NCI-H1436 (cell line): ENCODE results near the gene SMAD9.

ENCODE experiments used
- DNase-seq: peaks from one replicate; lab custom pipeline; 2025; lab: John Stamatoyannopoulos, UW

Gene SMAD9

DNA sequence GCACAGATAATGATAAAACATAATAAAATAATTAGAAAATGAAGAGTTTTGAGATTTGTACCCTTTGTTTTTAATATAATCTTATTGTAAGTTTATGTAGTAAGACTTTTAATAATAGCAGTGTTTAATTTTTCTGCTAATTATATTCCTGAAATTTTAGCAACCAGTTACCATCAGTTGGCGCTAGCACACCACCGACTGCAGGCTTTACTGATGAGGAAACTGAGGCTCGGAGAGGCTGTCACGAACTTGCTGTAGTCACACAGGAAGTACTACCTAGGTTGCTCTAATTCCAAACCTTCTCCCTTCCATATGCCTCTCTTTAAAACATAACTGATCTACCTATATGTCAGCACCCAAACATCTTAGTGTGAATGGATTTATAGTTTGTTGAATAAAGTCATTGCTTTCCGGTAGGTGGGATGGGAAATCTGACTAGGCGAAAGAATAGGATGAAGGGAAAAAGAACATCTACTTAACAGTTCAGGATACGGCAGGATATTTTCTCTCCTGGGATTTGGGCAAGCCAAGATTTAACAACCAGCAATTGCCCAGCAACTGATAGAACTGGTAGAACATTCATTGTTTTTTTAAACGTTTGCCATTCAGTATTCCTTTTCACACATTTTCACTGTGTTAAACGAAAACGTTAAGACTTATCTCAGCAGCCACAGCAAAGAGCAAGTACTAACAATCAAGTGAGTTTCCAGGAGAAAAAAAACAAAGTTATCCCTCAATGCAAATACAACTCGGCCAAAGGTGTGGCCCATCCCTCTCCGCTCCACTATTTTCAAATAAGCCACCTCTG lies 101.8 kb downstream of the SMAD9 start:
- DNase-seq: no peak

DNA sequence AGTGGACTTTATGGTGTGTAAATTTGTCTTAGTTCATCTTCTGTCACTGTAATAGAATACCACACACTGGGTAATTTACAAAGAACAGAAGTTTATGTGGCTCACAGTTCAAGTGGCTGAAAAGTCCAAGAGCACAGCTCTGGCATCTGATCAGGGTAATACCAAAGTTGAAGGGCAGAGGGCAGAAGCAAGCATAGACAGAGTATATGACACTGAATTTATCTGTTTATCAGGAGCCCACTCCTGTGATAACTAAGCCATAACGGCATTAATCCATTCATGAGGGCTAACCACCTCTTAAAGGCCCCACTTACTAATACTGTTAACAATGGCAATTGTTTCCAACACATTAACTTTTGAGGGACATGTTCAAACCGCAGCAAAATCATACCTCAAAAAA lies 105.0 kb downstream of the SMAD9 start:
- DNase-seq: no peak

GRCh38 chr13:36814465-36814864 lies 105.6 kb downstream of the SMAD9 start:
- DNase-seq: no peak

DNA sequence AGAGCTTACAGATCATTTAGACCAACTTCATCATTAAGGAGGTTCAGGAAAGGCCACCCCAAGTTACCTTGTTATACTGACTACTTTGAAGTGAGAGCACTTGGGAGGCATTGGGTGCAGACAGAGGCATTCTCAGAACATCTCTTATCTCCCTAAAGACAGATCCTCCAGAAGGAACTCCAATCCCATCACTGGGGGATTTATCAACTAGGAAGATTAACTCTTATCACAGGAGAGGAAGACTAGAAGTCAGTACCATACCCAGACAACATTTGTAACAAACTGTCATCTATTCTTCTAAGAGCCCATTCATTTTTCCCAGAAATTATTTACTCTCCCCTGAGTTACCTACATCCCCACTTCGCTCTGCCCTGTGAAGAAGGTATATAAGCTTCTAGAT lies 106.8 kb downstream of the SMAD9 start:
- no peak for DNase-seq

DNA sequence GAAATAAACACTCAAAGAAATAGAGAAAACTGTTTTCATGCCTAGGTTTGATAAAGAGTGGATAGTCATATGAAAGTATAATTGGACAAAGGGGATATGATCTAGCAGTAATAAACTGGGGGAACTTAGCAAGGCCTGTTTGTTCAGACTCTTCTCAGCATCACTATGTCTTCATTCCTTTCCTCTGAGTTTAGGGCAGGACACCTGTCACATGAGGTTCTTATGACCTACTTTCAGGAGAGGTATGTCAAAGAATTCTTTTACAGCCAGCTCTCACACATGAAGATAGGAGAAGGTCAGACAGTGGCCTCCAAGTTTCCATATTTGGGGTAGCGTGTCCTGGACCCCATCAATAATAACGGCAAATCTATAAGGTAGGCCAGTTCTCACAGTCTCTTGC lies 112.4 kb downstream of the SMAD9 start:
- no peak for DNase-seq

- no peak for DNase-seq
Measured at GRCh38 chr13:36806102-36806501, 113.9 kb downstream of the SMAD9 start.

- DNase-seq: no peak
Measured at GRCh38 chr13:36804588-36804987, 115.5 kb downstream of the SMAD9 start.

GRCh38 chr13:36801035-36801434 lies 119.0 kb downstream of the SMAD9 start:
- DNase-seq: no peak

DNA sequence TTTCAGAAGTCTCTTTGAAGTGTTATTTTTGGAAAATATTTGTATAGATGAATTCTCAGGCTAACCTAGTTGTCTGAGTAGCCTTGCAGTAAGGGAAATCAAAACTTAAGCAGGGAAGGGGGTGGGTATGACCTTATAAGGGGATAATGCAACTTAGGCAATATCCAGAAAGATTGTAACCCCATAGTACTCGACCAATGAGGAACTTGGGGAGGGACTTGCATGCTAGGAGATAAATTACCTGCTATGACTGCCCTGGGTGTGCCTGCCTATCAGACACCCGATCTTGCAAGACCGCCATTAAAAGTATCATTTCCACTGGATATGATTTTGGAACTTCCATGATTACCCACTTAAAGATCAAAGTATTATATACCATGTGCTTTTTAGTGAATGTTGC lies 124.0 kb downstream of the SMAD9 start:
- DNase-seq: no peak

GRCh38 chr13:36795463-36795862 lies 124.6 kb downstream of the SMAD9 start:
- DNase-seq: no peak
